ENCODE measurements around the gene TBCD.

TBCD gene

GRCh38 chr17:82888583-82889495 lies 137.0 kb downstream of the TBCD start:
- no peak for DNase-seq (ENCODE audit: low read depth)

GRCh38 chr17:82889496-82890338 lies 137.9 kb downstream of the TBCD start:
- no peak for DNase-seq (ENCODE audit: low read depth)

GRCh38 chr17:82890339-82890730 lies 138.5 kb downstream of the TBCD start:
- DNase-seq (ENCODE audit: low read depth), result no peak

- DNase-seq (ENCODE audit: low read depth), result no peak
These were observed 139.2 kb downstream of the TBCD start for GRCh38 chr17:82890926-82891678.

GRCh38 chr17:82891911-82892310 lies 140.0 kb downstream of the TBCD start:
- DNase-seq (ENCODE audit: low read depth), result no peak

GRCh38 chr17:82892899-82893565 lies 141.2 kb downstream of the TBCD start:
- DNase-seq (ENCODE audit: low read depth), result no peak

- no peak for DNase-seq (ENCODE audit: low read depth)
These were observed 141.9 kb downstream of the TBCD start for GRCh38 chr17:82893779-82894178.

- DNase-seq (ENCODE audit: low read depth), result no peak
These were observed 142.5 kb downstream of the TBCD start for GRCh38 chr17:82894389-82894788.

GRCh38 chr17:82895087-82895486 lies 143.2 kb downstream of the TBCD start:
- DNase-seq (ENCODE audit: low read depth), result no peak

- no peak for DNase-seq (ENCODE audit: low read depth)
These were observed 144.5 kb downstream of the TBCD start for GRCh38 chr17:82896071-82897000.

- no peak for DNase-seq (ENCODE audit: low read depth)
These were observed 145.8 kb downstream of the TBCD start for GRCh38 chr17:82897514-82898249.

GRCh38 chr17:82898976-82899514 lies 147.2 kb downstream of the TBCD start:
- DNase-seq (ENCODE audit: low read depth), result no peak

GRCh38 chr17:82899941-82900340 lies 148.1 kb downstream of the TBCD start:
- DNase-seq (ENCODE audit: low read depth), result no peak

- no peak for DNase-seq (ENCODE audit: low read depth)
These were observed 148.9 kb downstream of the TBCD start for GRCh38 chr17:82900741-82901140.

- DNase-seq (ENCODE audit: low read depth), result no peak
These were observed 149.5 kb downstream of the TBCD start for GRCh38 chr17:82901356-82901755.

- DNase-seq (ENCODE audit: low read depth), result no peak
These were observed 150.0 kb downstream of the TBCD start for GRCh38 chr17:82901856-82902255.

- DNase-seq (ENCODE audit: low read depth), result no peak
These were observed 151.4 kb downstream of the TBCD start for GRCh38 chr17:82902972-82903874.

GRCh38 chr17:82905130-82905529 lies 153.3 kb downstream of the TBCD start:
- DNase-seq (ENCODE audit: low read depth), result no peak
